ENCODE results near the gene DNAJC4. TPM values are rescaled to one million over a fixed set of nuclear protein-coding genes. Genes with fewer than 3 reads are reported as not detected.

Gene DNAJC4
- total RNA-seq, 1 donor, result 9.8 TPM

- Histone ChIP-seq H3K4me3 (ENCODE audit: insufficient read depth, low read length) (no peak overlapping the region), H3K4me1 (ENCODE audit: insufficient read depth, low read length) (peaks cover 14% of the 10 kb centered on the region), H3K27ac (ENCODE audit: low read depth, low read length) (no peak overlapping the region), H4K20me1 (ENCODE audit: insufficient read depth, low read length) (no peaks in the 10 kb centered on the region), H3K9me3 (ENCODE audit: low read depth, low read length) (no peaks in the 10 kb centered on the region), H3K79me2 (ENCODE audit: insufficient read depth, low read length) (peaks cover 5% of the 10 kb centered on the region), H3K4me2 (ENCODE audit: insufficient read depth, low read length) (no peak overlapping the region), H2AFZ (ENCODE audit: low read length) (no peak overlapping the region), H3K27me3 (ENCODE audit: insufficient read depth, low read length) (no peaks in the 10 kb centered on the region), H3K36me3 (ENCODE audit: insufficient read depth, low read length) (peaks cover 15% of the 10 kb centered on the region)
- no peak for DNase-seq (ENCODE audit: insufficient read length, low spot score, missing footprints)
- TF ChIP-seq CTCF (IDR thresholded peaks at IDR 0.05; ENCODE audit: extremely low read depth, low read depth, low read length), result no peak
Observed at GRCh38 chr11:64275031-64275800, 44.9 kb downstream of the DNAJC4 start.

GRCh38 chr11:64275841-64276240 is 45.5 kb downstream of the DNAJC4 start:
- Histone ChIP-seq H4K20me1 (ENCODE audit: insufficient read depth, low read length) (no peaks in the 10 kb centered on the region), H3K4me1 (ENCODE audit: insufficient read depth, low read length) (peaks cover 10% of the 10 kb centered on the region), H3K9me3 (ENCODE audit: low read depth, low read length) (no peaks in the 10 kb centered on the region), H3K36me3 (ENCODE audit: insufficient read depth, low read length) (peaks cover 15% of the 10 kb centered on the region), H3K27ac (ENCODE audit: low read depth, low read length) (no peak overlapping the region), H3K27me3 (ENCODE audit: insufficient read depth, low read length) (no peaks in the 10 kb centered on the region), H3K79me2 (ENCODE audit: insufficient read depth, low read length) (peaks cover 5% of the 10 kb centered on the region), H3K4me3 (ENCODE audit: insufficient read depth, low read length) (no peak overlapping the region), H2AFZ (ENCODE audit: low read length) (no peak overlapping the region), H3K4me2 (ENCODE audit: insufficient read depth, low read length) (no peak overlapping the region)
- no peak for DNase-seq (ENCODE audit: insufficient read length, low spot score, missing footprints)
- TF ChIP-seq CTCF (IDR thresholded peaks at IDR 0.05; ENCODE audit: extremely low read depth, low read depth, low read length), result no peak

GRCh38 chr11:64276653-64277431 is 46.5 kb downstream of the DNAJC4 start:
- Histone ChIP-seq H3K4me3 (ENCODE audit: insufficient read depth, low read length) (no peak overlapping the region), H3K4me2 (ENCODE audit: insufficient read depth, low read length) (no peak overlapping the region), H3K4me1 (ENCODE audit: insufficient read depth, low read length) (peaks cover 10% of the 10 kb centered on the region), H4K20me1 (ENCODE audit: insufficient read depth, low read length) (no peaks in the 10 kb centered on the region), H3K27me3 (ENCODE audit: insufficient read depth, low read length) (no peaks in the 10 kb centered on the region), H2AFZ (ENCODE audit: low read length) (no peak overlapping the region), H3K27ac (ENCODE audit: low read depth, low read length) (peak overlapping the region; percentile 37), H3K36me3 (ENCODE audit: insufficient read depth, low read length) (peaks cover 20% of the 10 kb centered on the region), H3K9me3 (ENCODE audit: low read depth, low read length) (no peaks in the 10 kb centered on the region), H3K79me2 (ENCODE audit: insufficient read depth, low read length) (peaks cover 10% of the 10 kb centered on the region)
- TF ChIP-seq CTCF (IDR thresholded peaks at IDR 0.05; ENCODE audit: extremely low read depth, low read depth, low read length), result no peak
- peak; percentile 77 for DNase-seq (ENCODE audit: insufficient read length, low spot score, missing footprints)

GRCh38 chr11:64278576-64279190 is 48.3 kb downstream of the DNAJC4 start:
- H3K36me3 ChIP-seq (ENCODE audit: insufficient read depth, low read length), result peaks cover 31% of the 10 kb centered on the region

More at GRCh38 chr11:64278576-64279190, 48.3 kb downstream of the DNAJC4 start:
- no peak overlapping the region for H3K27ac ChIP-seq (ENCODE audit: low read depth, low read length)
- H3K4me1 ChIP-seq (ENCODE audit: insufficient read depth, low read length), result peaks cover 16% of the 10 kb centered on the region
- H2AFZ ChIP-seq (ENCODE audit: low read length), result no peak overlapping the region
- H3K4me2 ChIP-seq (ENCODE audit: insufficient read depth, low read length), result no peak overlapping the region
- DNase-seq (ENCODE audit: insufficient read length, low spot score, missing footprints), result no peak
- no peaks in the 10 kb centered on the region for H4K20me1 ChIP-seq (ENCODE audit: insufficient read depth, low read length)
- no peak for TF ChIP-seq CTCF (IDR thresholded peaks at IDR 0.05; ENCODE audit: extremely low read depth, low read depth, low read length)
- H3K27me3 ChIP-seq (ENCODE audit: insufficient read depth, low read length), result no peaks in the 10 kb centered on the region
- H3K9me3 ChIP-seq (ENCODE audit: low read depth, low read length), result no peaks in the 10 kb centered on the region
- no peak overlapping the region for H3K4me3 ChIP-seq (ENCODE audit: insufficient read depth, low read length)
- peaks cover 26% of the 10 kb centered on the region for H3K79me2 ChIP-seq (ENCODE audit: insufficient read depth, low read length)
